NCI-H2227 (cell line): Measurements from ENCODE around the gene MED9.
A peak's percentile ranks its signal among the peaks of the same experiment; 100 is the strongest.
"Not testable (repeated sequence)": the region's sequence is repeated elsewhere in the genome, so short reads cannot be mapped to it uniquely, and the experiment has no call there.

Source experiments
- DNase-seq: peaks from one replicate; lab custom pipeline; 2025; ENCODE audit not compliant: unreplicated experiment; lab: John Stamatoyannopoulos, UW

Gene MED9

DNA sequence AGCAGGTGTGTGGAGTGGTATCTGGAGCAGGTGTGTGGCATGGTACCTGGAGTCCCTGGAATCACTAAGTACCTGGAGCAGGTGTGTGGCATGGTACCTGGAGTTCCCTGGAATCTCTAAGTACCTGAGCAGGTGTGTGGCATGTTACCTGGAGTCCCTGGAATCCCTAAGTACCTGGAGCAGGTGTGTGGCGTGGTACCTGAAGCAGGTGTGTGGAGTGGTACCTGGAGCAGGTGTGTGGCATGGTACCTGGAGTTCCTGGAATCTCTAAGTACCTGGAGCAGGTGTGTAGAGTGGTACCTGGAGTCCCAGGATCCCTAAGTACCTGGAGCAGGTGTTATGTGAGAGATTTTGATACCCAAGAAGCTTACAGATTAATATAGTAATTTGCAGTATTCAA is 22.1 kb upstream of the MED9 start:
- not testable (repeated sequence) for DNase-seq

DNA sequence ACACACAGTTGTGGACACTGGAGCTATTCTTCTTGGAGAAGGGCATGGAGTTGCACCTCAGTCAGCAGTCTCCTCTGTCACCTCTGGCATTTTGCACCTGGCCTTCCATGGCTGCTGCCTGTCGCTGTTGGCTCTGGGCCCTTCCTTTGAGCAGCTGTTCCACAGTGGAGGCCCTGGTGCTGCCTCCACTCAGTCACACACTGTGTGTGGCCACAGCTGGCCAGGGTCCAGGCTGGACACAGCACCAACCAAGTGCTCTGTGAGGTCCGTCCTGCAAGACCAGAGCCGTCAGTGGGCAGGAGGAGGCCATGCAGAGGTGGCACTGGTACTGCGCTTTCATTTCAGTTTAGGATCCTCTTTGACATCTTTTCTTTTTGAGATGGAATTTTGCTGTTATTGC is 21.6 kb upstream of the MED9 start:
- DNase-seq = no peak

DNA sequence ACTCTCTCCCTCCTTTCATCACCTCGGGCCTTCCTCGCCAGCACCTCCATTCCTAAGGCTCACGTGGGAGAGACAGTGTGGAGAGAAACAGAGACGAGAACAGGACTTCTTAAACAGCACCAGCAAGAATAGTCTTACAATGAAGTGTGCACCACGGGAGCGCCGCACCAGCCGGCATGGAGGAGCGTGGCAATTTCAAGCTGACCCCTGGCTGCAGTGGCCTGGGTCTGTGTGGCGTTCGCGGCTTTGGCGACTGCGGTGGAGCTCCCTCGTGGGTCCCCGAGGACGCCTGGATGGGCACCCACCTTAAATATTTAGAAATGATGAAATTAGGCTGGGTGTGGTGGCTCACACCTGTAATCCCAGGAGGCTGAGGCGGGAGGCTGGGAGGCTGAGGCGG is 20.5 kb upstream of the MED9 start:
- no peak for DNase-seq

DNA sequence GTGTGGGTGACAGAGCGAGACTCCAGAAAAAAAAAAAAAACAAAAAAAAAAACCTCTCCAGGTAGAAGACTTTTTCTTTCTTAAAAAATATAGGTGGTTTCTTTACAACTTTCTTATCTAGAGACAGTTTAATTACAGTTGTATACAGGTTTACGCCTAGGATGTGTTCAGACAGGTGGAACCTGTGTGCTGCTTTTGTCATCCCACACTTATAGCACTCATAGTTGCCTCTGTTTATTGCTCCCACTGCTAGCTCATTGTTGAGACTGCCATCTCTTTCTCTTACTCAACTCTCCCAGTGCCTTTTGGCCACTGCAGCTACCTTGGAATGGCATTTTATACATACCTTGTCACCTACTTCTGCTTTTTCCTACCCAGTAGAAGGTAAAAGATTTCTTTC is 19.1 kb upstream of the MED9 start:
- DNase-seq = no peak

- DNase-seq = no peak
These were observed 16.8 kb upstream of the MED9 start for GRCh38 chr17:17460038-17460437.

DNA sequence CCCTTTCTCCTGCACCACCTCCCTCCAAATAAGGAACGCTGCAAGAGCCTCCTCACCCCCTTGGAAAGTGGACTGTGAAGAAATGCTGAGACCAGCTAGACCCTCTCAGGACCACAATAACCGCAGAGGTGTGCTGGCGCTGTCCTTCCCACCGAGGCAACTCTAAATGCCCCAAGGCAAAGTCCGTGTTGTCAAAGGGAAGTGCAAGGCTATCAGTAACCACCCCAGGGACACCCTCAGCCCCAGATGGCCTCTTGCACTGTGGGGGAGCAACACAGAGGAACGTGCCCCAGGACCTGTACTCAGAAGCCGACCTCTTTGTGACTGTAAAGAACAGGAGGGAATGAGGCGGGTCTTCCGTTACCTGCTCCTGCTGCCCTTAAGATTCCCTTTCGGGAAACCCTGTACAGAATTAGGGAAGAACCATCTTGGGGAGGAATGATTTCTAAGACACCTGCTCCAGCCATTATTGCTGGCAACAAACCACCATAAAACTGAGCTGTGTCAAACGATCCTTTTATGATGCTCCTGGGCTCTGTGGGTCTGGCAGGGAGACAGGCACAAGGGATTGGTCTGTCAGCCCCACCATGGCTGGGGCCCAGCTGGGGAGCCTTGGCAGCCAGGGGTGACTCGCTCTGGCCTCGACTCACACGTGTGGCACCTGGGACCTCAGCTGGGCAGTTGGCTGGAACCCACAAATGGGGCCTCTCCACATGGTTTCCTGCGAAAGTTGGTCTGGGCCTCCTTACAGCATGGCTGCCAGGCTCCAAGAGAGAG is 14.6 kb upstream of the MED9 start:
- no peak for DNase-seq

- DNase-seq = no peak
These were observed 13.0 kb upstream of the MED9 start for GRCh38 chr17:17463821-17464220.

- DNase-seq = not testable (repeated sequence)
These were observed 10.9 kb upstream of the MED9 start for GRCh38 chr17:17465878-17466277.

- no peak for DNase-seq
These were observed 10.3 kb upstream of the MED9 start for GRCh38 chr17:17466511-17466910.

DNA sequence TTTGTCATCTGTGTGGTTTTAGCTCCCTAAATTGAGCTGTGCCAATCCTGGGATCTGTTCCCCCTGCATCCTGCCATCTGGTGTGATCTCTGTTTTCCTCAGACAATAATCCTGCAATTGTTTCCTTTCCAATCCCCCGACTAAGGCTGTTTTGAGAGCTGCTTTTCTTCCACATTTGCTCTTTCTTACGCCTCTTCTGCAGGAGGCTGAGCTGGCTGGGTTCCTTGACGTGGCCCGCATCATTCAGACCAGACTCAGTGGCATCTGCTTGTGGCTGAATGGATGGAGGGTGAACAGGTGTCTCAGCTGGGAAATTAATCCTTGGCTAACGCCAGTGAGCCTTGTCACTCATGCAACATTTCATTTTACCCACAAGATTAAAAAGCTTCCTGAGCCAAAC is 9.8 kb upstream of the MED9 start:
- no peak for DNase-seq

- no peak for DNase-seq
These were observed 9.1 kb upstream of the MED9 start for GRCh38 chr17:17467720-17468119.

GRCh38 chr17:17468217-17469010 is 8.4 kb upstream of the MED9 start:
- no peak for DNase-seq

- DNase-seq = no peak
These were observed 7.4 kb upstream of the MED9 start for GRCh38 chr17:17469358-17469757.

- DNase-seq = no peak
These were observed 6.8 kb upstream of the MED9 start for GRCh38 chr17:17469996-17470395.

GRCh38 chr17:17472333-17472920 is 4.4 kb upstream of the MED9 start:
- peak; percentile 27 for DNase-seq

DNA sequence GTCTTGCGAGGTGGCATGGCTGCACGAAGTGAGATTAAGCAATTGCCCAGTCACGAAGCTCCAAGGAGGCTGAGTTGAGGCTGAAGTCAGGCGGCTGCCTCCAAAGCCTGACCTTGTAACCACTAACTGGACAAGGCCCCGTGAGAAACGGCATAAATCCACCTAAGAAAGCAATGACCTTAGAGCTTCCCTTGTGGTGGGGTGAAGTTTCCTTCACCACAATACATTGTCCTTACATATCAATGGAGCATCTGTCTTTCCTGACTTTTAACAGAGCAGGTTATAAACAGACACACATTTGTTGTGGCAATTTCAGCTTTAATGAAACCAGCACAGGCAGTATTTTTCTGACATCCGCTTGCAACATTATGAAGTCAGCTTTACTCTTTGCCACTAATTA is 2.5 kb upstream of the MED9 start:
- no peak for DNase-seq

- DNase-seq = no peak
These were observed 2.4 kb downstream of the MED9 start for GRCh38 chr17:17479209-17479608.

DNA sequence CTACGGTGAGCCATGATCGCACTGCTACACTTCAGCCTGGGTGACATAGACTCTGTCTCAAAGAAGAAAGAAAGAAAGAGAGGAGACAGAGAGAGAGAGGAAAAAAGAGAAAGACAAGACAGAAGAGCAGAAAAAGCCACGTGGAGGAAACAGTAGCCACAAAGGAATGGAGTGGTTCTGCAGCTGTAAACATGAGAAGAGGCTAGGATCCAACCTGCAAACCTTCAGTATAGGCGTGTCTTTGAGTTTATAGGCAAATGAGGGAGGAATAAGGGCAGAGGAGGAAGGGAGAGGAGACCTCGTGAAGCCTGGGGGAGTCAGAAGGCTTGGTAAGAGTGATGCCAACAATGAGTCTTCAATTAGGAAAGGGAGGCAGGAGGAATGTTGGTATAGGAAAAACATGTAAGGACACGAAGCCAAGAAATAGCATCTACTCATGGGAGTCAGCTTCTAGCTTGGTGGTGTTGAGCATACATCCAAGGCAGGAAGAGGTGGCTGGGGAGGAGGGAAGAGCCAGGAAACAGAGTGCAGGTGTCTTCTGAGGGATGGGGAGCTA is 3.9 kb downstream of the MED9 start:
- DNase-seq = no peak

GRCh38 chr17:17481860-17482259 is 5.1 kb downstream of the MED9 start:
- no peak for DNase-seq

DNA sequence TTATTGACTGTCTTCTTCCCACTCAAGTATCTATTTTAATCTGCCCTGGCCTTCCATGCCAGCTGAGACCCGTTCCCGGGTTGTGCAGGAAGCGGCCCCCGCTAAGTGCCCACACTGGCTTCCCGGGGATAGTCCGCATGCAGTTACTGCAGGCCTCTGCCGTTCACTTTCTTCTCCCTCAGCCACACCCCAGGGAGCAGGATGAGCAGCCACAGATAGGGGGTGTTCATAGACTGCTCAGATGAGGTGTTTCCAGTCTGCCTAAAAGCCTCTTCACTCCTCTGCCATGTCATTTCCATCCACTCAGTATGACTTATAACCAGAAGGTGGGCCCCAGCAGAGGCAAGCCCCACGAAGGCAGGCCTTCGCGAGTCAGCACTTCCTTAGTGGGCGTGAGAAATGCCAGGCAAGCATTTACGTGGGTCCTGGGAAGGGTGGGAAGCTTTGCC is 7.7 kb downstream of the MED9 start:
- DNase-seq = peak; percentile 51

GRCh38 chr17:17485420-17485819 is 8.6 kb downstream of the MED9 start:
- no peak for DNase-seq

- not testable (repeated sequence) for DNase-seq
These were observed 9.6 kb downstream of the MED9 start for GRCh38 chr17:17486416-17486815.
